ENCODE measurements around the gene LRGUK.

The LRGUK gene

DNA sequence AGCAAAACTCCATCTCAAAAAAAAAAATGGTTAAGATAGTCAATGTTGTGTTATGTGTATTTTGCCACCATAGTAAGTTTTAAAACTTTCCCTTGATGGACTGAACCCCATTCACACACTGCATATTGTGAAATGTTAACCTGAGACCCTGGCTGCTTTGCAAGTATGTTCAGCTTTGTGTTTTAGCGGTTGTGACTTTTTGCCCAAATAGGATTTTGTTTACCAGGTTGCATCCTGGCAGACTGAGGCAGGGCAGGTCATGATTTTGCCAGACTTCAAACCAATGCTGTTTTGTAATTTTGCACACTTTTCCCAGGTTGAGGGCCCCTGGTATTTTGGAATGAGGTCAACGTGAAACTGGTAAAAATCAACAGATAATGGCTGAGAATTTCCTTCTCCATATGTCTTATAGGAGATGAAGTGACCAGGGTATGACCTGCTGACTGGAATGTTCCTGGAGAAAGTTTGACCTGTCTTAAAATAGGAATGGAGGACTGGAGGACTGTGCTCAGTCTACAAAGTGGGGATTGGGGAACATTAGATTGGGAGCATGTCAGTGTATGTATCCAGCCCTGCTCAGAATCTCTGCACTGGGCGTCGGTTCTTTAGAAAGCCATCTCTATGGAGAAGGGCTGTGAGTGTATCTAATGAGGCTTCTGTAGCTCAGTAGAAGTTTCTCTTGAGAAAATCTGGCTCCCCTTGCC is 76.2 kb downstream of the LRGUK start:
- TF ChIP-seq, protein P1, sequence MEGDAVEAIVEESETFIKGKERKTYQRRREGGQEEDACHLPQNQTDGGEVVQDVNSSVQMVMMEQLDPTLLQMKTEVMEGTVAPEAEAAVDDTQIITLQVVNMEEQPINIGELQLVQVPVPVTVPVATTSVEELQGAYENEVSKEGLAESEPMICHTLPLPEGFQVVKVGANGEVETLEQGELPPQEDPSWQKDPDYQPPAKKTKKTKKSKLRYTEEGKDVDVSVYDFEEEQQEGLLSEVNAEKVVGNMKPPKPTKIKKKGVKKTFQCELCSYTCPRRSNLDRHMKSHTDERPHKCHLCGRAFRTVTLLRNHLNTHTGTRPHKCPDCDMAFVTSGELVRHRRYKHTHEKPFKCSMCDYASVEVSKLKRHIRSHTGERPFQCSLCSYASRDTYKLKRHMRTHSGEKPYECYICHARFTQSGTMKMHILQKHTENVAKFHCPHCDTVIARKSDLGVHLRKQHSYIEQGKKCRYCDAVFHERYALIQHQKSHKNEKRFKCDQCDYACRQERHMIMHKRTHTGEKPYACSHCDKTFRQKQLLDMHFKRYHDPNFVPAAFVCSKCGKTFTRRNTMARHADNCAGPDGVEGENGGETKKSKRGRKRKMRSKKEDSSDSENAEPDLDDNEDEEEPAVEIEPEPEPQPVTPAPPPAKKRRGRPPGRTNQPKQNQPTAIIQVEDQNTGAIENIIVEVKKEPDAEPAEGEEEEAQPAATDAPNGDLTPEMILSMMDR (IDR thresholded peaks at IDR 0.05; ENCODE audit: borderline replicate concordance, insufficient read depth, low read depth, low read length), result no peak
- H3K4me3 ChIP-seq (ENCODE audit: low read depth, low read length), result no peak overlapping the region

DNA sequence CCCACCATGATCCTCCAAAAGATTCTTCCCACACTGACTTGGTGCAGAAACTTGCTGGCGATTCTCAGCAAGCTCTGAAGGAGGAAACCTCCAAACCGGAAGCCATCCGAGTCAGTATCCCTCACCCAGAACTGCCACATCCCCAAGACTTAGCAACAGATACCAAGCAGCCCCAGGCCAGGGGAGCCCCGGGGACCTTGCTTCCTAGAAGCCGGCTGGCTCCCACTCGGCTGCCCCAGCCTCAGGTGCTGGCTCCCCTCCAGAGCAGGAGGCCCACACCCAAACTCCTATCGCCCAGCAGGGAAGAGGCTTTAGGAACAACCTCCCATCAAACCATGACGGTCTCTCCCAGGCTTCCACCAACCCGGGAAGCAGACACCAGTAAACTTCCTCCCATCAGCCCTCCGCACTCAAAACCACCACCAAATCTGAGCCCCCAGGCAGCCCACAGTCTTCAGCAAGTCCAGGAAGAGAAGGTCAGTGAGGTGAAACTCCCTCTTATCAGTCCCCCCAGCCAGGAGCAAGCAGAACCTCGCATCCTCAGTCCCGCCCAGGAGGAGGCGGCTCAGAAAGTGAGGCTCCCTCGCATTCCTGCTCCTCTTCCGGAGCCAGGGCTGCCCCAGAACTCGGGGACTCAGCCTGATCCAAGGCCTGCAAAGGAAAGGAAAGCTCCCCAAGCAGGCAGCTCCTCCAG is 82.3 kb downstream of the LRGUK start:
- no peak overlapping the region for H3K4me3 ChIP-seq (ENCODE audit: low read depth, low read length)
- TF ChIP-seq, protein P1 (IDR thresholded peaks at IDR 0.05; ENCODE audit: borderline replicate concordance, insufficient read depth, low read depth, low read length), result no peak

DNA sequence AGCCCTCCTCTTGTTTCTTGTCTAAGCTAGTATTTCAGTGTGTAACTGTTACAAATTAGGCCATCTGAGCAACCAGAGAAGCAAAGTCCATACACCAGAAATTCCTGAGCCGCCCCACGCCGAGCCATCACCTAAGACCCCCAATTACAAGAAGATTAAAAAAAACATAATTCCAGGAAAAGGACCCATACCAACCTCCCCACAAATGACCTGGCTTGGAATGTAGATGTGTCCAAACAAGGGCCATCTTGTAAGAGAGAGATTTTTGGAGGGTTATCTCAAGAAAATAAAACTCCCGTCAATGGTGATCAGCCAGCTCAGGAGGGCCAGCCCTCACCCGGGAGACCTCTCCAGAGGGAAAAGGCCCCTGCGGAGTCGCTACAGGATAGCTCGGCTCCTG is 83.1 kb downstream of the LRGUK start:
- no peak overlapping the region for H3K4me3 ChIP-seq (ENCODE audit: low read depth, low read length)
- TF ChIP-seq, protein P1 (IDR thresholded peaks at IDR 0.05; ENCODE audit: borderline replicate concordance, insufficient read depth, low read depth, low read length), result no peak

DNA sequence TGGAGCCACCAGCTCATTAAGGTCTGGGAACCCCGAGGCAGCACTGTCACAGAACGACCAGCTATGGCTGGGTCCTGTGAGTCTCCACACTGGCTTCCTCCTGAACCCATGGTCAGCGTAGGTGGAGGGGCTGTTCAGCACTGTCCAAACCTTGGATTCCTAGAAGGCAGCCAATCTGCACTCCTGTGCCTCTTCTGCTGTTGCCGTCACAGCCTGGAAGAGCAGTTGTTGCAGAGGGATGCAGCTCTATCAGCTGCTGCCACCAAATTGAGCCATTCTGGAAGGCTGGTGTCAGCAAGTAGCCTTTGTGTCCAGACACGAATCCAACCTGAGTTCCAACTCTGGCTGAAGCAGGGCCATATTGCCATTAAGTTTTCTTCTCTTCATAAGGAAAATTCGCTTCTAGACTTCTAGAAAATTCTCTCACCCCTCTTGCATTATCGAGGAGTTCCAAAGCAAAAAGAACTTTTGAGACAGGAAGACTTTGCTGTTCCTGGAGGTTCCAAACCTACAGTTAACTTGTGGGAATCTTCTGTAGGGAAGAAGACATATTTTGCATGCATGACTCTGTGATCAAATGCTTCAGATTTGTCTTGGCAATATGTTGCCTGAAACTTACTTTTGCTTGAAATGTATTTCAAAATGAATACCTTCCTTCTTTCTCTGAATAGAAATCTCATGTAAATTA is 84.0 kb downstream of the LRGUK start:
- H3K4me3 ChIP-seq (ENCODE audit: low read depth, low read length), result no peak overlapping the region
- TF ChIP-seq, protein P1 (IDR thresholded peaks at IDR 0.05; ENCODE audit: borderline replicate concordance, insufficient read depth, low read depth, low read length), result no peak

DNA sequence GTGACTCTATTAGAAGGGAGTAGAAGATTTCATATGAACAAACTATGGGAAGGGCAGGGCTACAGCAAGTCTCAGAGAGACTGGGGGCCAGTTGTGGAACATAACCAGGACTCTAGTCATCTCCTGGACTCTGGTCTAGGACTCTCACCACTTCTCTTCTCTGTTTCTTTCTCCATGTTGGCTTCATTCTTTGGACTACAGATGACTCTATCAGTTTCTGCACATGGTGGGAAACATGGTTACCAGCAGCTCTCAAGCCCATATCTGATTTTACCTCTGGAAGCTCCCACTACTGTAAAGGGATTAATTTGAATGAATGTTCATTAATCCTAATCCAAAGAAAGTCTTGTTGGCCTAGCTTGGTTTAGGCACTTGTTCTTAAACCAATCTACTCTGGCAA is 84.7 kb downstream of the LRGUK start:
- no peak overlapping the region for H3K4me3 ChIP-seq (ENCODE audit: low read depth, low read length)
- TF ChIP-seq, protein P1 (IDR thresholded peaks at IDR 0.05; ENCODE audit: borderline replicate concordance, insufficient read depth, low read depth, low read length), result no peak

DNA sequence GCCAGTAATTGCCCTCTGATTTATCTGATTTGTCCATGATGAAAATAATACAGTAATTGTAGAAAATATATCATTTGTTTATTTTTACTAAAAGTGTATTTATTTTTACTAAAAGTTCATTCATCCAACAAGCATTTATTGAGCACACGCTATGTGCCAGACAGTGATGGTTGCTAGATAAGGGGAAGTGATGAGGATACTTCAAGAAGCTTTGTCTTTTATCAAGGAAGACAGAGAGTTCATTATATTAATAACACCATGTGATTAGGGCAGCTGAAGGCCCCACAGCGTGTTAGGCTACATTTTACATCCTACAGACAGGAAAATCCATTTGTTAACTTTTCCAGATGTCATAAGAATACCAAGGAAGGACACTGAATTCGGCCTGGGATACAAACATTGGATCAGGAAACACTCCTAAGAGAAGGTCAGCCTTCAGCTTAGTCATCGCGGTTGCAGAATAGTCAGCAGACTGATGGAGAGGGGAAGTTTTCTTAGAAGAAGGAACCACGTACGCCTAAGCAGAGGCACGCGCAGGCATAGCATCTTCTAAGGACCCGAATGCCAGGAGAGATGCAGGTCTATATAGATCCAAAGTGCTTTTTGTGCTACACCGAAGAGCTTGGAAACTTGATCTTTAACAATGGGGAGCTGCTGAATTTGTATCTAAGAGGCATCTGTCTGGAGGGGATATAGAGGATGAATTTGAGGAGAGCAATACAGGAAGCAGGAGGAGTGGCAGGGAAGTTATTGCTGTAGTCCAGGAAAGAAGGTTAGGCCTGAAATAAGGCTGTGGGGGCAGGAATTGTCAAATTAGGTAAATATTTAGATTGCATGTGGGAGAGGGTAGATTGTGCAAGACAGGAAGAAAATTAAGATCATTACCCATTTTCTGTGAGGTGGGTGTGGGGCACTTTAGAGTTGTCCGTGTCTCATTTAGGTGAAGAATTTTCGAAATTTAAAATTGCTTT is 85.7 kb downstream of the LRGUK start:
- TF ChIP-seq, protein P1 (IDR thresholded peaks at IDR 0.05; ENCODE audit: borderline replicate concordance, insufficient read depth, low read depth, low read length), result no peak
- H3K4me3 ChIP-seq (ENCODE audit: low read depth, low read length), result no peak overlapping the region
